ENCODE measurements around the gene RNF121. TPM values are rescaled to one million over a fixed set of nuclear protein-coding genes. Genes with fewer than 3 reads are reported as not detected.

The RNF121 gene
- total and polyA plus RNA-seq, 2 of the 13 experiments (the other 11 are each of a cell fraction or from before 2014, with no cell fraction given): 28.6 to 44.3 TPM

DNA sequence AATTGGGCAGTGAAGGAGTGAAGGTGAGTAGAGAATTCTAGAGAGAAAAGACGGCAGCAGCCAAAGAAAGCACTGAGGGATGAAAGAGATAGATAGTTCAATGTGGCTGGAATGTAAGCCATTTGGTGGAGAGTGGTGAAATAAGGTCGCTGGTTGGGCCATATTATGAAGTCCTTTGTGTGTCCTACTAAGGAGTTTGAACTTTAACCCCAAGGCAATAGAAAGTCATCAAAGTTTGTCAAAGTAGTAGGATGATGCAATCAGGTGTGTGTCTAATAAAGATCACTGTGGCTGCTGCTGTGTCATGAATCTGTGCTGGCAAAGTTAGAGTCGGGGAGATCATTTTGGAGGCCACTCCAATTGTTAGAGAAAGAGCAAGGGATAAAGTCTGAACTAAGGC is 18.7 kb downstream of the RNF121 start (continued):
- 0 out of 2 replicates have a peak, but pooled peaks have one; percentile 14 for TF ChIP-seq JUND (CRISPR knock-in tag; IDR thresholded peaks at IDR 0.05)
- TF ChIP-seq CBX5 (CRISPR knock-in tag; IDR thresholded peaks at IDR 0.05; ENCODE audit: borderline replicate concordance): peak; percentile 61; the same call in 1 of the 2 replicates
- TF ChIP-seq, protein P1, sequence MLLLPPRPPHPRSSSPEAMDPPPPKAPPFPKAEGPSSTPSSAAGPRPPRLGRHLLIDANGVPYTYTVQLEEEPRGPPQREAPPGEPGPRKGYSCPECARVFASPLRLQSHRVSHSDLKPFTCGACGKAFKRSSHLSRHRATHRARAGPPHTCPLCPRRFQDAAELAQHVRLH (CRISPR knock-in tag; IDR thresholded peaks at IDR 0.05; ENCODE audit: borderline replicate concordance, low read depth): no peak
- no peak for TF ChIP-seq DR1 (CRISPR knock-in tag; IDR thresholded peaks at IDR 0.05)
- TF ChIP-seq, protein P2, sequence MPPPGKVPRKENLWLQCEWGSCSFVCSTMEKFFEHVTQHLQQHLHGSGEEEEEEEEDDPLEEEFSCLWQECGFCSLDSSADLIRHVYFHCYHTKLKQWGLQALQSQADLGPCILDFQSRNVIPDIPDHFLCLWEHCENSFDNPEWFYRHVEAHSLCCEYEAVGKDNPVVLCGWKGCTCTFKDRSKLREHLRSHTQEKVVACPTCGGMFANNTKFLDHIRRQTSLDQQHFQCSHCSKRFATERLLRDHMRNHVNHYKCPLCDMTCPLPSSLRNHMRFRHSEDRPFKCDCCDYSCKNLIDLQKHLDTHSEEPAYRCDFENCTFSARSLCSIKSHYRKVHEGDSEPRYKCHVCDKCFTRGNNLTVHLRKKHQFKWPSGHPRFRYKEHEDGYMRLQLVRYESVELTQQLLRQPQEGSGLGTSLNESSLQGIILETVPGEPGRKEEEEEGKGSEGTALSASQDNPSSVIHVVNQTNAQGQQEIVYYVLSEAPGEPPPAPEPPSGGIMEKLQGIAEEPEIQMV (CRISPR knock-in tag; IDR thresholded peaks at IDR 0.05; ENCODE audit: low read depth): no peak
- TF ChIP-seq, protein P3, sequence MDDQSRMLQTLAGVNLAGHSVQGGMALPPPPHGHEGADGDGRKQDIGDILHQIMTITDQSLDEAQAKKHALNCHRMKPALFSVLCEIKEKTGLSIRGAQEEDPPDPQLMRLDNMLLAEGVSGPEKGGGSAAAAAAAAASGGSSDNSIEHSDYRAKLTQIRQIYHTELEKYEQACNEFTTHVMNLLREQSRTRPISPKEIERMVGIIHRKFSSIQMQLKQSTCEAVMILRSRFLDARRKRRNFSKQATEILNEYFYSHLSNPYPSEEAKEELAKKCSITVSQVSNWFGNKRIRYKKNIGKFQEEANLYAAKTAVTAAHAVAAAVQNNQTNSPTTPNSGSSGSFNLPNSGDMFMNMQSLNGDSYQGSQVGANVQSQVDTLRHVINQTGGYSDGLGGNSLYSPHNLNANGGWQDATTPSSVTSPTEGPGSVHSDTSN (CRISPR knock-in tag; IDR thresholded peaks at IDR 0.05; ENCODE audit: borderline replicate concordance): no peak
- 0 out of 2 replicates have a peak, but pooled peaks have one; percentile 34 for TF ChIP-seq NFE2L2 (IDR thresholded peaks at IDR 0.05; ENCODE audit: low read length)
- TF ChIP-seq ZNF253 (CRISPR knock-in tag; IDR thresholded peaks at IDR 0.05; ENCODE audit: borderline replicate concordance): no peak
- TF ChIP-seq ZNF766 (CRISPR knock-in tag; IDR thresholded peaks at IDR 0.05; ENCODE audit: borderline replicate concordance): no peak
- peak; percentile 74; the same call in 1 of the 2 replicates for TF ChIP-seq SALL1 (CRISPR knock-in tag; IDR thresholded peaks at IDR 0.05)
- TF ChIP-seq, protein P4, sequence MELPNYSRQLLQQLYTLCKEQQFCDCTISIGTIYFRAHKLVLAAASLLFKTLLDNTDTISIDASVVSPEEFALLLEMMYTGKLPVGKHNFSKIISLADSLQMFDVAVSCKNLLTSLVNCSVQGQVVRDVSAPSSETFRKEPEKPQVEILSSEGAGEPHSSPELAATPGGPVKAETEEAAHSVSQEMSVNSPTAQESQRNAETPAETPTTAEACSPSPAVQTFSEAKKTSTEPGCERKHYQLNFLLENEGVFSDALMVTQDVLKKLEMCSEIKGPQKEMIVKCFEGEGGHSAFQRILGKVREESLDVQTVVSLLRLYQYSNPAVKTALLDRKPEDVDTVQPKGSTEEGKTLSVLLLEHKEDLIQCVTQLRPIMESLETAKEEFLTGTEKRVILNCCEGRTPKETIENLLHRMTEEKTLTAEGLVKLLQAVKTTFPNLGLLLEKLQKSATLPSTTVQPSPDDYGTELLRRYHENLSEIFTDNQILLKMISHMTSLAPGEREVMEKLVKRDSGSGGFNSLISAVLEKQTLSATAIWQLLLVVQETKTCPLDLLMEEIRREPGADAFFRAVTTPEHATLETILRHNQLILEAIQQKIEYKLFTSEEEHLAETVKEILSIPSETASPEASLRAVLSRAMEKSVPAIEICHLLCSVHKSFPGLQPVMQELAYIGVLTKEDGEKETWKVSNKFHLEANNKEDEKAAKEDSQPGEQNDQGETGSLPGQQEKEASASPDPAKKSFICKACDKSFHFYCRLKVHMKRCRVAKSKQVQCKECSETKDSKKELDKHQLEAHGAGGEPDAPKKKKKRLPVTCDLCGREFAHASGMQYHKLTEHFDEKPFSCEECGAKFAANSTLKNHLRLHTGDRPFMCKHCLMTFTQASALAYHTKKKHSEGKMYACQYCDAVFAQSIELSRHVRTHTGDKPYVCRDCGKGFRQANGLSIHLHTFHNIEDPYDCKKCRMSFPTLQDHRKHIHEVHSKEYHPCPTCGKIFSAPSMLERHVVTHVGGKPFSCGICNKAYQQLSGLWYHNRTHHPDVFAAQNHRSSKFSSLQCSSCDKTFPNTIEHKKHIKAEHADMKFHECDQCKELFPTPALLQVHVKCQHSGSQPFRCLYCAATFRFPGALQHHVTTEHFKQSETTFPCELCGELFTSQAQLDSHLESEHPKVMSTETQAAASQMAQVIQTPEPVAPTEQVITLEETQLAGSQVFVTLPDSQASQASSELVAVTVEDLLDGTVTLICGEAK (IDR thresholded peaks at IDR 0.05): peak; percentile 43
- TF ChIP-seq, protein P4 (CRISPR knock-in tag; IDR thresholded peaks at IDR 0.05): peak; percentile 93; the same call in 1 of the 2 replicates
- TF ChIP-seq, protein P5, sequence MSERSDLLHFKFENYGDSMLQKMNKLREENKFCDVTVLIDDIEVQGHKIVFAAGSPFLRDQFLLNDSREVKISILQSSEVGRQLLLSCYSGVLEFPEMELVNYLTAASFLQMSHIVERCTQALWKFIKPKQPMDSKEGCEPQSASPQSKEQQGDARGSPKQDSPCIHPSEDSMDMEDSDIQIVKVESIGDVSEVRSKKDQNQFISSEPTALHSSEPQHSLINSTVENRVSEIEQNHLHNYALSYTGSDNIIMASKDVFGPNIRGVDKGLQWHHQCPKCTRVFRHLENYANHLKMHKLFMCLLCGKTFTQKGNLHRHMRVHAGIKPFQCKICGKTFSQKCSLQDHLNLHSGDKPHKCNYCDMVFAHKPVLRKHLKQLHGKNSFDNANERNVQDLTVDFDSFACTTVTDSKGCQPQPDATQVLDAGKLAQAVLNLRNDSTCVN (CRISPR knock-in tag; IDR thresholded peaks at IDR 0.05; ENCODE audit: borderline replicate concordance): no peak
- TF ChIP-seq ZNF331 (CRISPR knock-in tag; IDR thresholded peaks at IDR 0.05): peak; percentile 77
- no peak for TF ChIP-seq ZNF773 (CRISPR knock-in tag; IDR thresholded peaks at IDR 0.05; ENCODE audit: borderline replicate concordance)

Data from HepG2 (cell line).